HCT116 (cell line): ENCODE results near the gene ABCB6.

ENCODE experiments used
- EZH2 ChIP-seq: fragments of 200-600 bp; sonication (generic); IDR thresholded peaks from 2 replicates; pipeline ENCODE4 v1.6.1; 2017; ENCODE audit warnings: antibody characterized with exemption, mixed run types
- JUND ChIP-seq: IDR thresholded peaks from 2 replicates; pipeline ENCODE4 v1.6.1; 2012
- POLR2A ChIP-seq: IDR thresholded peaks from 2 replicates; pipeline ENCODE4 v1.7.0; 2011; ENCODE audit warnings: borderline replicate concordance; ENCODE audit not compliant: insufficient read depth, insufficient read length; ENCODE audit errors: extremely low read depth
- ZFX ChIP-seq: fragments of 450-650 bp; IDR thresholded peaks from 2 replicates; pipeline ENCODE4 v1.6.1; 2017
- ZNF274 ChIP-seq: fragments of 200-500 bp; sonication (Bioruptor generic); IDR thresholded peaks from 2 replicates; pipeline ENCODE4 v1.6.1; 2014; ENCODE audit warnings: mild to moderate bottlenecking, low read depth, low read length, inconsistent platforms
- TF ChIP-seq, protein P1 (sequence below): IDR thresholded peaks from 2 replicates; pipeline ENCODE4 v1.6.1; 2012; ENCODE audit warnings: low read depth
- TF ChIP-seq, protein P2 (sequence below), 3 experiments: fragments of 200-600 bp in 1 of 3; sonication (generic) in 1 of 3; IDR thresholded peaks in 2 of 3; conservative IDR thresholded peaks in 1 of 3; 2 replicates each; pipeline ENCODE4 v1.5.1; 2012 to 2017; ENCODE audit warnings: low read depth in 2 of 3, low read length in 2 of 3, antibody characterized with exemption in 1 of 3, borderline replicate concordance in 1 of 3, control low read depth in 1 of 3, mild to moderate bottlenecking in 1 of 3, mixed read lengths in 1 of 3, mixed run types in 1 of 3, moderate library complexity in 1 of 3; ENCODE audit not compliant: insufficient read depth in 1 of 3

DNA sequence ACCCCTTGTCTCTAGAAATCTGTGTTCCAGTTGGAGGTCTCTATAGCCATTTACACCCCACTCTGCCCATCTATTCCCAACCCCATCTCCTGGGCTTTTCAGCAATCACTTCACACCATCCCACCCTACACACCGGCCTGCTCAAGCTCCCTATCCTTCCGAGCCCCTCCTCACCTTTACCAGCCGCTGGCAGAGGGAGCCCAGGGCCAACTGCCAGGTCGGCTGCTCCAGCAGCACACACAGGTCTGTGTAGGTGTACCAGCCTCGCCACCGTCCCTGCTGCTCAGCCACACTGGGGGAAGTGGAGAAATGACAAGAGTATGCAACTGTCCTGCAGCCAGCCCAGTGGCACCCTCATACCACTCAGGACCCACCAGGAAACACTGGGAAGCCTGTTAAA, 45.6 kb downstream of the ABCB6 start:
- TF ChIP-seq, protein P1, sequence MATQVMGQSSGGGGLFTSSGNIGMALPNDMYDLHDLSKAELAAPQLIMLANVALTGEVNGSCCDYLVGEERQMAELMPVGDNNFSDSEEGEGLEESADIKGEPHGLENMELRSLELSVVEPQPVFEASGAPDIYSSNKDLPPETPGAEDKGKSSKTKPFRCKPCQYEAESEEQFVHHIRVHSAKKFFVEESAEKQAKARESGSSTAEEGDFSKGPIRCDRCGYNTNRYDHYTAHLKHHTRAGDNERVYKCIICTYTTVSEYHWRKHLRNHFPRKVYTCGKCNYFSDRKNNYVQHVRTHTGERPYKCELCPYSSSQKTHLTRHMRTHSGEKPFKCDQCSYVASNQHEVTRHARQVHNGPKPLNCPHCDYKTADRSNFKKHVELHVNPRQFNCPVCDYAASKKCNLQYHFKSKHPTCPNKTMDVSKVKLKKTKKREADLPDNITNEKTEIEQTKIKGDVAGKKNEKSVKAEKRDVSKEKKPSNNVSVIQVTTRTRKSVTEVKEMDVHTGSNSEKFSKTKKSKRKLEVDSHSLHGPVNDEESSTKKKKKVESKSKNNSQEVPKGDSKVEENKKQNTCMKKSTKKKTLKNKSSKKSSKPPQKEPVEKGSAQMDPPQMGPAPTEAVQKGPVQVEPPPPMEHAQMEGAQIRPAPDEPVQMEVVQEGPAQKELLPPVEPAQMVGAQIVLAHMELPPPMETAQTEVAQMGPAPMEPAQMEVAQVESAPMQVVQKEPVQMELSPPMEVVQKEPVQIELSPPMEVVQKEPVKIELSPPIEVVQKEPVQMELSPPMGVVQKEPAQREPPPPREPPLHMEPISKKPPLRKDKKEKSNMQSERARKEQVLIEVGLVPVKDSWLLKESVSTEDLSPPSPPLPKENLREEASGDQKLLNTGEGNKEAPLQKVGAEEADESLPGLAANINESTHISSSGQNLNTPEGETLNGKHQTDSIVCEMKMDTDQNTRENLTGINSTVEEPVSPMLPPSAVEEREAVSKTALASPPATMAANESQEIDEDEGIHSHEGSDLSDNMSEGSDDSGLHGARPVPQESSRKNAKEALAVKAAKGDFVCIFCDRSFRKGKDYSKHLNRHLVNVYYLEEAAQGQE = no peak
- TF ChIP-seq, protein P2, sequence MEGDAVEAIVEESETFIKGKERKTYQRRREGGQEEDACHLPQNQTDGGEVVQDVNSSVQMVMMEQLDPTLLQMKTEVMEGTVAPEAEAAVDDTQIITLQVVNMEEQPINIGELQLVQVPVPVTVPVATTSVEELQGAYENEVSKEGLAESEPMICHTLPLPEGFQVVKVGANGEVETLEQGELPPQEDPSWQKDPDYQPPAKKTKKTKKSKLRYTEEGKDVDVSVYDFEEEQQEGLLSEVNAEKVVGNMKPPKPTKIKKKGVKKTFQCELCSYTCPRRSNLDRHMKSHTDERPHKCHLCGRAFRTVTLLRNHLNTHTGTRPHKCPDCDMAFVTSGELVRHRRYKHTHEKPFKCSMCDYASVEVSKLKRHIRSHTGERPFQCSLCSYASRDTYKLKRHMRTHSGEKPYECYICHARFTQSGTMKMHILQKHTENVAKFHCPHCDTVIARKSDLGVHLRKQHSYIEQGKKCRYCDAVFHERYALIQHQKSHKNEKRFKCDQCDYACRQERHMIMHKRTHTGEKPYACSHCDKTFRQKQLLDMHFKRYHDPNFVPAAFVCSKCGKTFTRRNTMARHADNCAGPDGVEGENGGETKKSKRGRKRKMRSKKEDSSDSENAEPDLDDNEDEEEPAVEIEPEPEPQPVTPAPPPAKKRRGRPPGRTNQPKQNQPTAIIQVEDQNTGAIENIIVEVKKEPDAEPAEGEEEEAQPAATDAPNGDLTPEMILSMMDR (IDR thresholded peaks at IDR 0.05 in 2 of 3, conservative IDR thresholded peaks at IDR 0.05 in 1 of 3; ENCODE audit: borderline replicate concordance in 1 of 3, insufficient read depth in 1 of 3, low read depth in 2 of 3, low read length in 2 of 3) = no peak
- TF ChIP-seq JUND (no peak), EZH2 (no peak), ZNF274 (no peak), POLR2A (no peak), ZFX (no peak)
